Astrocyte (in vitro differentiated cells and primary cell): ENCODE data around the gene ADAMTS16.

ENCODE experiments used
- EZH2 ChIP-seq: IDR thresholded peaks from 2 replicates; pipeline ENCODE4 v1.6.1; 2012; ENCODE audit warnings: mild to moderate bottlenecking, low read length, inconsistent platforms; ENCODE audit not compliant: insufficient read depth
- TF ChIP-seq, protein P1 (sequence below): IDR thresholded peaks from 2 replicates; pipeline ENCODE4 v1.5.1; 2011; ENCODE audit warnings: low read depth, mild to moderate bottlenecking, inconsistent platforms, low read length, moderate library complexity; ENCODE audit not compliant: insufficient read depth

- TF ChIP-seq, protein P1, sequence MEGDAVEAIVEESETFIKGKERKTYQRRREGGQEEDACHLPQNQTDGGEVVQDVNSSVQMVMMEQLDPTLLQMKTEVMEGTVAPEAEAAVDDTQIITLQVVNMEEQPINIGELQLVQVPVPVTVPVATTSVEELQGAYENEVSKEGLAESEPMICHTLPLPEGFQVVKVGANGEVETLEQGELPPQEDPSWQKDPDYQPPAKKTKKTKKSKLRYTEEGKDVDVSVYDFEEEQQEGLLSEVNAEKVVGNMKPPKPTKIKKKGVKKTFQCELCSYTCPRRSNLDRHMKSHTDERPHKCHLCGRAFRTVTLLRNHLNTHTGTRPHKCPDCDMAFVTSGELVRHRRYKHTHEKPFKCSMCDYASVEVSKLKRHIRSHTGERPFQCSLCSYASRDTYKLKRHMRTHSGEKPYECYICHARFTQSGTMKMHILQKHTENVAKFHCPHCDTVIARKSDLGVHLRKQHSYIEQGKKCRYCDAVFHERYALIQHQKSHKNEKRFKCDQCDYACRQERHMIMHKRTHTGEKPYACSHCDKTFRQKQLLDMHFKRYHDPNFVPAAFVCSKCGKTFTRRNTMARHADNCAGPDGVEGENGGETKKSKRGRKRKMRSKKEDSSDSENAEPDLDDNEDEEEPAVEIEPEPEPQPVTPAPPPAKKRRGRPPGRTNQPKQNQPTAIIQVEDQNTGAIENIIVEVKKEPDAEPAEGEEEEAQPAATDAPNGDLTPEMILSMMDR = no peak
- TF ChIP-seq EZH2 = no peak
Observed at GRCh38 chr5:5308319-5308718, 168.2 kb downstream of the ADAMTS16 start.
